Cardiac fibroblast (primary cell): Measurements from ENCODE around the gene OTOS.
A peak's percentile ranks its signal among the peaks of the same experiment; 100 is the strongest.

Source experiments
- DNase-seq, 2 donors: peaks; one replicate each; pipeline versions ENCODE4 v3.0.0 to v3.0.0-alpha.2; 2010; ENCODE audit warnings: low read depth in 2 of 2
- H3K4me3 ChIP-seq, 2 donors: replicated peaks in 1 of 2; 1 replicate in 1 of 2; 2 replicates in 1 of 2; pipeline ENCODE4 v1.5.1; 2011; ENCODE audit warnings: low read depth in 2 of 2, low read length in 2 of 2, mild to moderate bottlenecking in 2 of 2, moderate library complexity in 1 of 2
- CTCF ChIP-seq: IDR thresholded peaks from one replicate; pipeline ENCODE4 v1.5.1; 2011; ENCODE audit warnings: low read depth, mild to moderate bottlenecking, low read length, inconsistent platforms

The OTOS gene

GRCh38 chr2:240111253-240111652 lies 29.2 kb downstream of the OTOS start:
- H3K4me3 ChIP-seq: no peak overlapping the region
- no peak for TF ChIP-seq CTCF
- DNase-seq: peak in 1 of 2 donors; percentile 13

GRCh38 chr2:240109386-240109785 lies 31.1 kb downstream of the OTOS start:
- no peak for DNase-seq
- no peak for TF ChIP-seq CTCF
- no peak overlapping the region for H3K4me3 ChIP-seq

- H3K4me3 ChIP-seq: no peak overlapping the region
- no peak for DNase-seq
- no peak for TF ChIP-seq CTCF
These were observed 33.0 kb downstream of the OTOS start for GRCh38 chr2:240107477-240107796.

GRCh38 chr2:240106765-240107476 lies 33.5 kb downstream of the OTOS start:
- H3K4me3 ChIP-seq: no peak overlapping the region
- no peak for DNase-seq
- TF ChIP-seq CTCF: no peak

GRCh38 chr2:240105982-240106381 lies 34.5 kb downstream of the OTOS start:
- no peak for TF ChIP-seq CTCF
- no peak overlapping the region for H3K4me3 ChIP-seq
- no peak for DNase-seq

- DNase-seq: no peak
- H3K4me3 ChIP-seq: no peak overlapping the region
- no peak for TF ChIP-seq CTCF
These were observed 37.3 kb downstream of the OTOS start for GRCh38 chr2:240103136-240103535.

GRCh38 chr2:240098349-240098748 lies 42.1 kb downstream of the OTOS start:
- H3K4me3 ChIP-seq: no peak overlapping the region
- no peak for DNase-seq
- no peak for TF ChIP-seq CTCF
